DMS153 (cell line): Measurements from ENCODE around the gene ARSG.
"Not testable (repeated sequence)": the region's sequence is repeated elsewhere in the genome, so short reads cannot be mapped to it uniquely, and the experiment has no call there.

Experiments used
- DNase-seq: peaks from one replicate; lab custom pipeline; 2025; lab: John Stamatoyannopoulos, UW

Gene ARSG

GRCh38 chr17:68290955-68291835, at the start of gene ARSG, which contains the start of gene SLC16A6:
TSS of gene ARSG (plus strand) at chr17:68291495. CDS start at chr17:68307494, 15,999 bp downstream.
TSS of gene SLC16A6 (minus strand) at chr17:68291127. CDS start at chr17:68278320, 12,807 bp downstream.
- no peak for DNase-seq

- DNase-seq = no peak
Observed at GRCh38 chr17:68246271-68247028, 44.8 kb upstream of the ARSG start.

DNA sequence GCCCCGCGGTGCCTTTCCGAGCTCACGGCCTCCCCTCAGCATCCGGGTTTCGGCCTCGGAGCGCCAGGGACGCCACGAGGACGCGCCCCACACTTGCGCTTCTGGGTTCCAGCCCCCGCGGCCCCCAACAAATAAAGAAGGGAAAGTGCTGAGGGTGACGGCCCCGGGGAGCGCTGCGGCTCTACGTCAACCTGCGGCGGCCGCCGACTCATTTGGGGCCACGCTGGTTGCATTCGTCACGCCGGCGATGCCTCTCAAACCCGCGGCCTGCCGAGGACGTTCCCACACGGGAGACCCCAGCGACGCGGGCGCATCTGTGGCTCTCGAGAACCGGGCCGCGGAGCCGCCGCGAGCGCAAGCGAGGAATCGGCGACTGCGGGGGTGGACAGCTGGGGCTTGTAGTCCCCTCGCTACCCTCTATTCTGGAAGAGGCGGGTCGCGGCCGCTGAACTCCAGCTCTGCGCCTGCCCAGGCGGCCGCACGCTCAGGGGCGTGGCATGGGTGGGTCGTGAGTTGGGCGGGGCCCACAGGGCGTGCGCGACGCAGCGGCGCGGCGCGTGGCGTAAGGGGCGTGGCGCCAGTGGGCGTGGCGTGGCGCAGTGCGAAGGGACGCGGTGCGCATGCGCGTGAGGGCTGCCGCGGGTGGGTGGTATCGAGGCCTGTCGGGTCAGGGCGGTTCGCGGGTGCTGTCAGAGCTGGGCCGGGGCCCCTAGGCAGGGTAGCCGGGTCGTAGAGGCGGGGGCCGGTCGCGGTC, 43.7 kb upstream of the ARSG start, which contains the start of gene AMZ2:
Gene AMZ2, plus strand, starts transcription at position 599 of the 754 bp plus-strand sequence. CDS start 2,145 bp downstream, outside the sequence.
- DNase-seq = peak; percentile 84

- DNase-seq = peak; percentile 49
Observed at GRCh38 chr17:68248199-68248825, 43.0 kb upstream of the ARSG start.

- no peak for DNase-seq
Observed at GRCh38 chr17:68248891-68249290, 42.4 kb upstream of the ARSG start.

DNA sequence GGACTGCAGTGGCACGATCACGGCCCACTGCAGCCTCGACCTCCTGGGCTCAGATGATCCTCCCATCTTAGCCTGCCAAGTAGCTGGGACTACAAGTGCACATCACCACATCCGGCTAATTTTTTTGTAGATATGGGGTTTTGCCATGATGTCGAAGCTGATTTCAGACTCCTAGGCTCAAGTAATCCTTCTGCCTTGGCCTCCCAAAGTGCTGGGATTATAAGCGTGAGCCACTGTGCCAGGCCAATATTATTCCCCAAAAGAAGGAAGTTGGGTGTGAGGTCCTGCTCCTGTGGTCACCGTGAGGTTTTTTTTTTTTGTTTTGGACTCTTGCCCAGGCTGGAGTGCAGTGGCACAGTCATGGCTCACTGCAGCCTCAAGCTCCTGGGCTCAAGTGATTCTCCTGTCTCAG, 41.9 kb upstream of the ARSG start:
- DNase-seq = no peak

DNA sequence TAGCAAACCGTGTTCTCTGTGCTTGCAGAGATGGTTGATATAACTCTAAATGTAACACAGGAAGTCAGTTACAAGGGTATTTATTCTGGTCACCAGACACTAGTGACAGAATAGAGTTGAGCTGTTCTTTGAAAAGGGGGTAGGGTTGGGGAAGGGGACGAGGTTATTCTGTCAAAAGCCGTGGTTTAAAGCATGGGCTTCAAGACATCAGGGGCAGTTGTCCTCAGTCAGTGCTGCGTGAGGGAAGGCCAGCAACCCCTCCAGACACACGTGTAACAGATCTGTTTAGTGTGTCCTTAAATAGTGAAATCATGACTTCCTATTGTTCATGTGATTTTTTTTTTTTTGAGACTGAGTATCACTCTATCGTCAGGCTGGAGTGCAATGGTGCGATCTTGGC, 37.9 kb upstream of the ARSG start:
- DNase-seq = not testable (repeated sequence)

- no peak for DNase-seq
Observed at GRCh38 chr17:68255151-68255550, 36.1 kb upstream of the ARSG start.

- DNase-seq = no peak
Observed at GRCh38 chr17:68255731-68256538, 35.4 kb upstream of the ARSG start.

GRCh38 chr17:68256701-68257100, 34.6 kb upstream of the ARSG start:
- not testable (repeated sequence) for DNase-seq

GRCh38 chr17:68257934-68258333, 33.4 kb upstream of the ARSG start:
- no peak for DNase-seq

DNA sequence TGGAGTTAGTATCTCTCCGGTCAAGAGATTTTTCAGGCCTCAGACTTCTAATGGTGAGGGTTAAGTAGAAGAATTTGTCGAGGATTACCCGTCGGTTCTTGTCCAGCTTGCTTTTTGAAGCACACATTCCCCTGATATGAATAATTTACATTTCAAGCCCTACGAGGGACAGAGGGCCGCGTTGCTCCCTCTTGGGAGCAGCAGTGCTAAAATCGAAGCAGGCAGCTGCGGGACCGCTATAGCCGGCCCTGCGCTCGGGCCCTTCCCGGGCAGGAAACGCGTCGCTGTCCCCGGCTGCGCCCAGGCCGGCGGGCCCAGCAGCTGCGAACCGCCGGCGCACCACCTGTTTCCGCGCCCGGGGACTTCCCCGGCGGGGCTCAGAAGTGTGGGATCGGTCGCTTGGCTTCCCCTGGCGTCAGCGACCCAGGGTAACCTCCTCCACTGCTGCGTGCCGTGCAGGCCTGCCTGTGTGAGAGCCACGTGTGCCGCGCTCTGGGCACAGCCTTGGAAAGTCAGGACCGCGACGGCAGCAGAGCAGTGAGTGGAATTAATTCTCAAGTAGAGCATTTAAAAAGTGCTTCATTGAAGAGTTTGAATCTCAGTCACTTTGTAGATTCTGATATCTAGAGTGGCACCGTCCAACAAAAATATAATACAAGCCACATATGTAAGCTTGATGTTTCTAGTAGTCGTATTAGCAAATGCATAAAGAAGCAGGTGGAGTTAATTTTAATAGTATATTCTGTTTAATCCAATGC, 32.2 kb upstream of the ARSG start:
- DNase-seq = peak; percentile 59

- not testable (repeated sequence) for DNase-seq
Observed at GRCh38 chr17:68259648-68259951, 31.7 kb upstream of the ARSG start.

DNA sequence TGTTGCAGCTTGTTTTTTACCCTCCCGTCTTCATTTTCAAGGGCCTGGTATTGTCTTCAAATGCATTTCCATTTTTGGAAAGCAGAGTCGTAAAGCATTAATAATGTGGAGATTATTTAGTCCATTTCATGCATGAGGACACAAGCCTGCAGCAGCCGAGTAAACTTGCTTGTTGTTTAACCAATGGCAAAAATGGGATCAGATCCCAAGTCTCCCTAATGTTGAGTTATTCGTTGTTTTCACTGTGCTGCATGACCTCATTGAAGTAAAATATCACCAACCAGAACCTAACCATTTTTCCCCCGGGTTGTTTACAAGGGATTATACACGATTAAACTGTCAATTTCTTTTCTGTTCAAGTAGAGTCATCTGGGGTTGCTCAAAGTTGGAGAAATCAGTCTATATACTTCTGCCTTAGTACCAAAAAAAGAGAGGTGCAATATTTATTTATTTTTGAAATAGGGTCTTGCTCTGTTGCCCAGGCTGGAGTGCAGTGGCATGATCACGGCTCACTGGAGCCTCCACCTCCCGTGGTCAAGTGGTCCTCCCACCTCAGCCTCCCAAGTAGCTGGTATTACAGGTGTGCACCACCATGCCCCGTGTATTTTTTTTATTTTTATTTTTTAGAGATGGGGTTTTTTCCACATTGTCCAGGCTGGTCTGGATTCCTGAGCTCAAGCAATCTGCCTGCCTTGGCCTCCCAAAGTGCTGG, 31.1 kb upstream of the ARSG start:
- no peak for DNase-seq

DNA sequence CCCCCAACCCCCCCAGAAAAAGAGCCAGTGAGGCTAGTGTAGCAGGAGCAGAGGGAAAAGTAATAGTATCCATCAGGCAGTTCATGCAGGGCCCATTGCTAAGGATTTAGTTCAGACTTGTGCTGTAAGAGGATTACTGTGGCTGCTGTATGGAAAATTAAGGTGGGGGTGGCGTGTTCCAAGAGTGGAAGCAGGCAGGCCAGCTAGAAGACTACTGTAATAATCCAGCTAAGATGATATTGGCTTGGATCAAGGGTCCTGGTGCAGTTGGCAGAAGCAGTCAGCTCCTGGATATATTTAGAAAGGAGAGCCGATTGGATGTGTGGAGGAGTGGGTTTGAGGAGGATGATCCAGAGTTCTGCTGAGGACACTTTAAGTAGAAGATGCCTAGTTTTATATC, 28.8 kb upstream of the ARSG start:
- not testable (repeated sequence) for DNase-seq

DNA sequence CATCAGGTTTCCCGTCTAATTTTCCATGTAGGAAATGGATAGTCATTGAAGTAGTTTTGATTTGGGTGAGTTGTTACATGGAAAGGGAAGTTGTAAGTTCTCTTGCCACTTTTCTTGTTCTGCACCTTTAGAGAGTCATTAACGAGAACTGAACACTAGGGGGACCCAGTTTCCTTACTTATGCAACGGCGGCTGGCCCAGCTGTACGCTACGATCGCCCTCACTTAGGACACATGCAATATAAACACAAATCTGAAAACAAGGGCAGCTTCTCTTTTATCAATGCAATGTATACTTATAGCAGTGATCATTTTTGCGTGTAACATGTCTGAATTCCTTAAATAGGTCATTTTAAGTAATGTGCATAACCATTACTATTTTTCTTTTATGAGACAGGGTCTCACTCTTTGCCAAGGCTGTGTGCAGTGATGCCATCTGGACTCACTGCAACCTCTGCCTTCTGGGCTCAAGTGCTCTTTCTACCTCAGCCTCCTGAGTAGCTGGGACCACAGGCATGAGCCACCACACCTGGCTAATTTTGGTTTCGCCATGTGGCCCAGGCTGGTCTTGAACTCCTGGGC, 28.1 kb upstream of the ARSG start:
- peak; percentile 42 for DNase-seq

DNA sequence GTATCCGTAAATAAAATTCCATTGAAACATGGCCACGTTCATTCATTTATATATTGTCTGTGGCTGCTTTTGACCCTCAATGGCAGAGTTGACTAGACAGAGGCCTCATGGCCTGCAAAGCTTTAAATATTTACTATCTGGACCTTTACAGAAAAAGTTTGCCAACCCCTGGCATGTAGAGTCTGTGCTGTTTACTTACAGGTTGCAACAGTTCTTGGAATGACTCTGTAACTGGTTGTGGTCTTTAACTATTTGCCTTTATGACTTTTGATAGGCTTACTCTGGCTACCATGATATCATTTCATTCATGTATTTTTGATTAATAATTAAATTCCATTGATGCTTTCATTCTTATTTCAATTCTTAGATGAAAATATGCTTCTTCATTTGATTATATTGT, 25.5 kb upstream of the ARSG start:
- not testable (repeated sequence) for DNase-seq

DNA sequence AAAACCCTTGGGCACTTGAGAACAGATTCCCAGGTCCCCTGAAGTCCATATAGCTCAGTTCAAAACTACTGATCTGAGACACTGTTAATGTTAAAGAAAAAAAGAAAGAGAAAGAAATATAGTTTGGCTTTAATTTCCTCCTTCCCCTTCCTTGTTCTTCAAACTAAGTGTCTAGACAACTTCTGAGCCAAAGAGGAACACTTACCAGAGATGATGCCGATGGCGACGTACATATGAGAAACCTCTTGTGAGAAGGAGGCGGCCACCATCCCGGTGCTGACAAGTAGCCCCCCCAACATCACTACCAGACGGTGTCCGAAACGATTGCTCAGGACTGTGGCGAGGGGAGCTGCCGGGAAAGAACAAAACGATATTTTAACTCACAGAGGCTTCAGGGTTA, 17.6 kb upstream of the ARSG start:
- no peak for DNase-seq

- DNase-seq = not testable (repeated sequence)
Observed at GRCh38 chr17:68276339-68276738, 15.0 kb upstream of the ARSG start.
